BLaER1 treated with 17β-estradiol and CSF1 and Interleukin-3, amounts not matched to agents 10 nM and 100 nM (cell line): ENCODE results near the gene DNMT1.
"Not testable (repeated sequence)": the region's sequence is repeated elsewhere in the genome, so short reads cannot be mapped to it uniquely, and the experiment has no call there.

ENCODE experiments used
- H3K27ac ChIP-seq, 11 experiments: shearing (Covaris generic); formaldehyde crosslinking; 2 replicates each; pipeline ENCODE4 v1.8.1; 2022
- H3K27me3 ChIP-seq, 11 experiments: shearing (Covaris generic); formaldehyde crosslinking; 2 replicates each; pipeline ENCODE4 v1.8.1; 2022
- H3K36me3 ChIP-seq, 11 experiments: shearing (Covaris generic); formaldehyde crosslinking; 2 replicates each; pipeline ENCODE4 v1.8.1; 2022
- H3K4me1 ChIP-seq, 10 experiments: shearing (Covaris generic); formaldehyde crosslinking; 2 replicates each; pipeline ENCODE4 v1.8.1; 2022
- H3K4me2 ChIP-seq, 11 experiments: shearing (Covaris generic); formaldehyde crosslinking; 2 replicates each; pipeline ENCODE4 v1.8.1; 2022
- H3K4me3 ChIP-seq, 10 experiments: shearing (Covaris generic); formaldehyde crosslinking; 2 replicates each; pipeline ENCODE4 v1.8.1; 2022
- H3K9ac ChIP-seq, 11 experiments: shearing (Covaris generic); formaldehyde crosslinking; 2 replicates each; pipeline ENCODE4 v1.8.1; 2022
- H3K9me3 ChIP-seq, 11 experiments: shearing (Covaris generic); formaldehyde crosslinking; replicated peaks in 1 of 11; 2 replicates each; pipeline ENCODE4 v1.8.1; 2022
- H4K20me1 ChIP-seq, 11 experiments: shearing (Covaris generic); formaldehyde crosslinking; 2 replicates each; pipeline ENCODE4 v1.8.1; 2022
- Cebpa-rat ChIP-seq, 11 experiments: shearing (Covaris generic); IDR thresholded peaks; 2 replicates each; pipeline ENCODE4 v1.8.1; 2022

Gene DNMT1

DNA sequence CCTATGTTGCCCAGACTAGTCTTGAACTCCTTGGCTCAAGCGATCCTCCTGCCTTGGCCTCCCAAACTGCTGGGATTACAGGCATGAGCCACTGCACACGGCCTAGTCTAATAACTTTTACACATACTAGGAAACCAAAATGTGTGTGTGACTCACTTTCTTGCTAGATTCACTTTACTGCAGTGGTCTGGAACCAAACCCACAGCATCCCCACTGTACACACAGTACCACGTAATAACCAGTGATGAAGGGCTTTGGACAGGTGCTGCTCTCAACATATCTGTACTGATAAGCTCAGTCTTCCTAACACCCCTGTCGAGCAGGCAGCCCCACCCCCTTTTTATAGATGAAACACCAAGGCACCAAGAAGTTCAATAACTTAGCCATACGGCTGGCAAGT is 5.1 kb downstream of the DNMT1 start:
- H3K9me3 ChIP-seq, result no peaks in the 10 kb centered on the region
- peak overlapping the region; percentile 1 to 94 (median 48); a peak in 15 of 22 replicates for H3K4me2 ChIP-seq
- TF ChIP-seq Cebpa-rat (IDR thresholded peaks at IDR 0.05), result no peak
- peaks cover 42 to 98% (median 96%) of the 10 kb centered on the region in 11 experiments; a peak in 21 of 22 replicates for H4K20me1 ChIP-seq
- no peak overlapping the region for H3K4me3 ChIP-seq
- H3K27ac ChIP-seq, result no peak overlapping the region
- peaks cover 67 to 92% (median 82%) of the 10 kb centered on the region in 11 experiments for H3K36me3 ChIP-seq
- H3K9ac ChIP-seq, result peak overlapping the region in 2 of 11 experiments; percentile 4 to 35; a peak in 3 of 22 replicates
- peaks cover 70 to 85% (median 80%) of the 10 kb centered on the region in 10 experiments for H3K4me1 ChIP-seq
- no peaks in the 10 kb centered on the region for H3K27me3 ChIP-seq

DNA sequence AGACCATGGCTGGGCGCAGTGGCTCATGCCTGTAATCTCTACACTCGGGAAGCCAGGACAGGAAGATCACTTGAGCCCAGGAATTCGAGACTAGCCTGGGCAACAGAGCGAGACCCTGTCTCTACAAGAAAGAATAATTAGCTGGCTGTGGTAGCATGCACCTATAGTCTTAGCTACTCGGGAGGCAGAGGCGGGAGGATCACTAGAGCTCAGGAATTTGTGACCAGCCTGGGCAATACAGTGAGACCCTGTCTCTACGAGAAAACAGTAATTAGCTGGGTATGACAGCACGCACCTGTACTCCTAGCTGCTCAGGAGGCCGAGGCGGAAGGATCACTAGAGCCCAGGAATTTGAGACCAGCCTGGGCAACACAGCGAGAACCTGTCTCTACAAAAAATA is 7.4 kb downstream of the DNMT1 start:
- H3K36me3 ChIP-seq, result peaks cover 70 to 100% (median 92%) of the 10 kb centered on the region in 11 experiments
- H3K9ac ChIP-seq, result peak overlapping the region in 9 of 11 experiments; percentile 2 to 50 (median 44); a peak in 14 of 22 replicates
- H3K4me3 ChIP-seq, result peak overlapping the region in 1 of 10 experiments; percentile 10; a peak in 1 of 20 replicates
- H3K4me1 ChIP-seq, result peaks cover 58 to 73% (median 66%) of the 10 kb centered on the region in 10 experiments
- peak overlapping the region in 6 of 11 experiments; percentile 0 to 42 (median 10); a peak in 8 of 22 replicates for H3K27ac ChIP-seq
- H3K27me3 ChIP-seq, result no peaks in the 10 kb centered on the region
- H3K4me2 ChIP-seq, result peak overlapping the region; percentile 13 to 76 (median 64)
- TF ChIP-seq Cebpa-rat (IDR thresholded peaks at IDR 0.05), result no peak
- H3K9me3 ChIP-seq, result no peaks in the 10 kb centered on the region
- peaks cover 46 to 100% (median 99%) of the 10 kb centered on the region in 11 experiments; a peak in 21 of 22 replicates for H4K20me1 ChIP-seq

DNA sequence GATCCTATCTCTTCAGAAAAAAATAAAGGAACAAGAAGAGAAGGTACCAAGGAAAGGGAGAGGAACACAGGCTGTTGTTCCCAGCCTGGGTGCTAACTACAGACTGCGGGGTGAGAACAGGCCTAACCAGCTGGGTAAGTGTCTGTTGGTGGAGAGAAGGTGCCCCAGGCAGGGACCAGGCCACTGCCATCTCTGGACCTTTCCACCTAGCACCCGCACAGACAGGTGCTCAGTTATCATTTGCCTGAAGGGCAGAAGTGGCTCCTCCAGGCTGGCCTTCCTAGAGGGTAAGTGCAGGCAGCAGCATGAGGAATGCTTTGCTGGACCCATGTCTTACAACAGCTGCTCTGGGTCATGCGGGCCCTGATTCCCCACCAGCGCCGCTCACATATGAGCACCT is 10.1 kb downstream of the DNMT1 start:
- Histone ChIP-seq H3K27me3 (no peaks in the 10 kb centered on the region), H3K4me3 (no peak overlapping the region), H3K36me3 (peaks cover 68 to 100% (median 90%) of the 10 kb centered on the region in 11 experiments), H3K9me3 (no peaks in the 10 kb centered on the region), H3K4me1 (peaks cover 36 to 49% (median 42%) of the 10 kb centered on the region in 10 experiments), H3K27ac (0 out of 22 replicates have a peak overlapping the region, but pooled peaks of 1 of the 11 experiments have one; percentile 10), H3K9ac (peak overlapping the region in 4 of 11 experiments; percentile 14 to 37 (median 15); a peak in 4 of 22 replicates), H4K20me1 (peaks cover 35 to 99% (median 97%) of the 10 kb centered on the region in 11 experiments; a peak in 21 of 22 replicates), H3K4me2 (no peak overlapping the region)
- TF ChIP-seq Cebpa-rat (IDR thresholded peaks at IDR 0.05), result no peak

DNA sequence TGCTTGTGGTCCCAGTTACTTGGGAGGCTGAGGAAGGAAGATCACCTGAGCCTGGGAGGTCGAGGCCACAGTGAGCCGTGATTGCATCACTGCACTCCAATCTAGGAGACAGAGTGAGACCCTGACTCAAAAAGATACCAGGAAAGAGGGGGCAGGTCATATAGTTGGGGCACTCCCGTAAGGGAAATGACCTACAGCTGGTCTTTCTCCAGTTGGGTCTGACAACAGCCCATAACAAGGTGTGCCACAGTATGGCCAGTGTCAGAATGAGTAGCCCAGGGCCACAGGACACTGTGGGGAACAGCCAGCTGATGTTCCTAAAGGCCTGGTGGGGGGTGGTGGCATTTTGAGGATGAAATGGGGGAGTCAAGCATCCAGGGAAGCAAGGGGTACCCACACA is 10.8 kb downstream of the DNMT1 start:
- Histone ChIP-seq H3K4me1 (peaks cover 29 to 42% (median 36%) of the 10 kb centered on the region in 10 experiments), H3K4me3 (no peak overlapping the region), H3K9me3 (no peaks in the 10 kb centered on the region), H3K9ac (peak overlapping the region in 2 of 11 experiments; percentile 15 to 37; a peak in 4 of 22 replicates), H3K27me3 (no peaks in the 10 kb centered on the region), H3K27ac (peak overlapping the region in 1 of 11 experiments; percentile 10; a peak in 1 of 22 replicates), H3K4me2 (no peak overlapping the region), H3K36me3 (peaks cover 71 to 100% (median 91%) of the 10 kb centered on the region in 11 experiments), H4K20me1 (peaks cover 31 to 98% (median 95%) of the 10 kb centered on the region in 11 experiments; a peak in 21 of 22 replicates)
- TF ChIP-seq Cebpa-rat (IDR thresholded peaks at IDR 0.05), result peak in 1 of 11 experiments; percentile 37; a peak in 1 of 22 replicates

DNA sequence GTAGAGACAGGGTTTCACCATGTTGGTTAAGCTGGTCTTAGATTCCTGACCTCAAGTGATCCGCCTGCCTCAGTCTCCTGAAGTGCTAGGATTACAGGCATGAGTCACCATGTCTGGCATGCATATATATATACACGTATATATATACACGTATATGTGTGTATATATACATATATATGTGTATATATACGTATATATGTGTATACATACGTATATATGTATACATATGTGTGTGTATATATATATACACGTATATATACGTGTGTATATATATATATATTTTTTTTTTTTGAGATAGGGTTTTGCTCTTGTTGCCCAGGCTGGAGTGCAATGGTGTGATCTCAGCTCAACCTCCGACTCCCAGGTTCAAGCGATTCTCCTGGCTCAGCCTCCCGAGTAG is 11.9 kb downstream of the DNMT1 start:
- no peaks in the 10 kb centered on the region for H3K27me3 ChIP-seq
- TF ChIP-seq Cebpa-rat (IDR thresholded peaks at IDR 0.05), result no peak
- H3K9ac ChIP-seq, result no peak overlapping the region
- H3K4me2 ChIP-seq, result no peak overlapping the region
- H3K27ac ChIP-seq, result no peak overlapping the region
- H3K4me3 ChIP-seq, result no peak overlapping the region
- H3K36me3 ChIP-seq, result peaks cover 73 to 100% (median 91%) of the 10 kb centered on the region in 11 experiments
- peaks cover 18 to 31% (median 25%) of the 10 kb centered on the region in 10 experiments for H3K4me1 ChIP-seq
- H3K9me3 ChIP-seq, result no peaks in the 10 kb centered on the region
- peaks cover 21 to 98% (median 90%) of the 10 kb centered on the region in 11 experiments; a peak in 21 of 22 replicates for H4K20me1 ChIP-seq

DNA sequence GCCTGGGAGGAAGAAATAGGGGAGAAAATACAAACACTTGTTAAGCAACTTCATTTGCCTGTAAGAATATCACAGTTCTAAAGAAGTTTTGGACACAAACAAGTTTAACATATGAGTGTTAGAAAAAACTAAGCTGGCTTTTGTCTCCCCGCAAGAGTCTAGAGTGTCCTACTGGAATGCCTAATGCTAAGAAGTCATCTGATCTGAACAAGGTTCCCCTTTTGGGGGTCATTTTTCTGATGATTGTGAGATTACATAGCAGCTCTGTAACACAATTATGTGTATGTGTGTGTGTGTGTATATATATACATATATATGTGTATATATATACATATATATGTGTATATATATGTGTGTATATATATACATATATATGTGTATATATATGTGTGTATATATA is 12.7 kb downstream of the DNMT1 start:
- H3K9me3 ChIP-seq, result no peaks in the 10 kb centered on the region
- H3K27ac ChIP-seq, result peak overlapping the region in 2 of 11 experiments; percentile 26 to 36; a peak in 2 of 22 replicates
- H3K4me3 ChIP-seq, result no peak overlapping the region
- H3K36me3 ChIP-seq, result peaks cover 76 to 100% (median 92%) of the 10 kb centered on the region in 11 experiments
- peak overlapping the region in 1 of 11 experiments; percentile 47; a peak in 1 of 22 replicates for H3K9ac ChIP-seq
- H3K27me3 ChIP-seq, result no peaks in the 10 kb centered on the region
- no peak for TF ChIP-seq Cebpa-rat (IDR thresholded peaks at IDR 0.05)
- H3K4me2 ChIP-seq, result peak overlapping the region in 1 of 11 experiments; percentile 31; a peak in 1 of 22 replicates
- peaks cover 14 to 98% (median 89%) of the 10 kb centered on the region in 11 experiments; a peak in 21 of 22 replicates for H4K20me1 ChIP-seq
- peaks cover 11 to 25% (median 17%) of the 10 kb centered on the region in 10 experiments for H3K4me1 ChIP-seq

DNA sequence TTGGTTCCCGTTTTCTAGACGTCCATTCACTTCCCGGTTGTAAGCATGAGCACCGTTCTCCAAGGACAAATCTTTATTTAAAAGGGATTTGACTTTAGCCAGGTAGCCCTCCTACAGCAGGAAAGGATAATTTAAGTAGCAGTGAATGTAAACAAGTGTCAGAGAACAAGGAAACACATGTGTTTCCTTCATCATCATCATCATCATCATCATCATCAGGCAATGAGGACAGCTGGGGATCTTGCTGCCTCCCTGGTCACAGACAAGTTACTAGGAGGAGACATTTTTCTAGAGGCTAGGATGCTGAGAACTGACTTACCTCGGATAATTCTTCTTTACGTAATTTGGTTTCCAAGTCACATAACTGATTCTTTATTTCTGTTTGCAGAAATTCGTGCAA is 14.3 kb downstream of the DNMT1 start:
- peaks cover 0 to 11% (median 1%) of the 10 kb centered on the region in 10 experiments; a peak in 8 of 20 replicates for H3K4me1 ChIP-seq
- peaks cover 12 to 98% (median 82%) of the 10 kb centered on the region in 11 experiments; a peak in 21 of 22 replicates for H4K20me1 ChIP-seq
- no peak overlapping the region for H3K27ac ChIP-seq
- no peak overlapping the region for H3K4me2 ChIP-seq
- no peak overlapping the region for H3K9ac ChIP-seq
- peaks cover 79 to 100% (median 94%) of the 10 kb centered on the region in 11 experiments for H3K36me3 ChIP-seq
- TF ChIP-seq Cebpa-rat (IDR thresholded peaks at IDR 0.05), result no peak
- no peak overlapping the region for H3K4me3 ChIP-seq
- H3K27me3 ChIP-seq, result no peaks in the 10 kb centered on the region
- no peaks in the 10 kb centered on the region for H3K9me3 ChIP-seq

DNA sequence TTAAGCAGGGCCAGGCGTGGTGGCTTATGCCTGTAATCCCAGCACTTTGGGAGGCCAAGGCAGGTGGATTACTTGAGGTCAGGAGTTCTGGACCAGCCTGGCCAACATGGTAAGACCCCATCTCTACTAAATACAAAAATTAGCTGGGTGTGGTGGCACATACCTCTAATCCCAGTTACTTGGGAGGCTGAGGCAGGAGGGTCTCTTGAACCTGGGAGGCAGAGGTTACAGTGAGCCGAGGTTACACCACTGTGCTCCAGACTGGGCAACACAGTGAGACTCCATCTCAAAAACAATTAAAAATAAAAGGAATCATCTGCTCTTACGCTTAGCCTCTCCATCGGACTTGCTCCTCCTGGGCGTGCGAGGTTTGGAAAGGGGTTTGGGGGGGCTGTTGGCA is 14.7 kb downstream of the DNMT1 start:
- H3K9ac ChIP-seq, H3K4me2 ChIP-seq, H3K27me3 ChIP-seq, H3K4me3 ChIP-seq, H3K9me3 ChIP-seq, H3K27ac ChIP-seq: not testable (repeated sequence)
- H4K20me1 ChIP-seq, result peaks cover 12 to 98% (median 80%) of the 10 kb centered on the region in 11 experiments; a peak in 21 of 22 replicates
- peaks cover 0 to 11% (median 0%) of the 10 kb centered on the region in 10 experiments; a peak in 6 of 20 replicates for H3K4me1 ChIP-seq
- H3K36me3 ChIP-seq, result peaks cover 82 to 100% (median 95%) of the 10 kb centered on the region in 11 experiments

DNA sequence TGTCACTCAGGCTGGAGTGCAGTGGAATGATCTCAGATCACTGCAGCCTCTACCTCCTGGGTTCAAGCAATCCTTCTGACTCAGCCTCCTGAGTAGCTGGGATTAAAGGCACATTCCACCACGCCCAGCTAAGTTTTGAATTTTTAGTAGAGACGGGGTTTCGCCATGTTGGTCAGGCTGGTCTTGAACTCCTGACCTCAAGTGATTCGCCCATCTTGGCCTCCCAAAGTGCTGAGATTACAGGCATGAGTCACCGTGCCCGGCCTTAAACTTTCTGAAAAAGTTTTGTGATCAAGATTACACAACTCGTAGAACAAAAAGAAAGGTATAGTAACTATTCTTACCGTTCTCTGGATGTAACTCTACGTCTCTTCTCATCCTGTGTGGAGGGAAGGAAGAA is 21.2 kb downstream of the DNMT1 start:
- Histone ChIP-seq H3K27me3 (no peaks in the 10 kb centered on the region), H3K4me2 (peak overlapping the region in 3 of 11 experiments; percentile 16 to 38 (median 30); a peak in 3 of 22 replicates)

More for the DNA sequence above, 21.2 kb downstream of the DNMT1 start:
- no peak for TF ChIP-seq Cebpa-rat (IDR thresholded peaks at IDR 0.05)
- peaks cover 0 to 77% (median 47%) of the 10 kb centered on the region in 11 experiments; a peak in 15 of 22 replicates for H4K20me1 ChIP-seq
- H3K36me3 ChIP-seq, result peaks cover 99 to 100% (median 100%) of the 10 kb centered on the region in 11 experiments
- H3K27ac ChIP-seq, result peak overlapping the region in 4 of 11 experiments; percentile 14 to 63 (median 48); a peak in 6 of 22 replicates
- no peak overlapping the region for H3K4me3 ChIP-seq
- H3K9me3 ChIP-seq, result no peaks in the 10 kb centered on the region
- peaks cover 0 to 25% (median 4%) of the 10 kb centered on the region in 10 experiments; a peak in 11 of 20 replicates for H3K4me1 ChIP-seq
- peak overlapping the region in 3 of 11 experiments; percentile 25 to 53 (median 48); a peak in 5 of 22 replicates for H3K9ac ChIP-seq
